HUES6 (cell line): ENCODE data around the gene DENND4A.
"Not testable (repeated sequence)": the region's sequence is repeated elsewhere in the genome, so short reads cannot be mapped to it uniquely, and the experiment has no call there.

Experiments used
- H3K27ac ChIP-seq: 2 replicates; pipeline ENCODE4 v1.7.0; 2013; ENCODE audit warnings: low read depth, mild to moderate bottlenecking, low read length, inconsistent platforms
- H3K27me3 ChIP-seq: 2 replicates; pipeline ENCODE4 v1.6.1; 2013; ENCODE audit warnings: low read length; ENCODE audit not compliant: control insufficient read depth, insufficient read depth
- H3K36me3 ChIP-seq: 2 replicates; pipeline ENCODE4 v1.6.1; 2013; ENCODE audit warnings: low read length; ENCODE audit not compliant: control insufficient read depth, insufficient read depth
- H3K4me1 ChIP-seq: 2 replicates; pipeline ENCODE4 v1.6.1; 2013; ENCODE audit warnings: low read length; ENCODE audit not compliant: control insufficient read depth, insufficient read depth
- H3K4me3 ChIP-seq: 2 replicates; pipeline ENCODE4 v1.5.1; 2013; ENCODE audit warnings: low read depth, low read length
- H3K9ac ChIP-seq: one replicate; pipeline ENCODE4 v1.6.1; 2013; ENCODE audit warnings: mild to moderate bottlenecking, low read length
- H3K9me3 ChIP-seq: 2 replicates; pipeline ENCODE4 v1.6.1; 2013; ENCODE audit warnings: low read depth, low read length; ENCODE audit not compliant: control insufficient read depth, insufficient read depth

DENND4A gene

DNA sequence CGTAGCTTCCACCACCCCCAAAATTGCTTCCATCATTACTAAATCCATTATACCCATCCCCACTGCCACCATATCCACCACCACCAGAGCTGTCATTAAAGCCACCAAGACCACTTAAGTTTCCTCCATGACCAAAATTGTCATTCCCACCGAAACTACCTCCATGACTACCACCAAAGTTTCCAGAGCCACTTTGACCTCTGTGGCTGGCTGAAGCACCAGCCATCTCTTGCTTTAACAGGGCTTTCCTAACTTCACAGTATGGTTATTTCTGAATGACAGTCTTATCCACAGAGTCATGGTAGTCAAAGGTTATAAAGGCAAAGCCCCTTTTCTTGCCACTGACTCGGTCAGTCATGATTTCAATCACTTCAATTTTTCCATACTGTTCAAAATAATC lies 24.3 kb upstream of the DENND4A start:
- H3K4me1 ChIP-seq = no peaks in the 10 kb centered on the region
- no peak overlapping the region for H3K27ac ChIP-seq
- H3K9ac ChIP-seq = no peak overlapping the region
- H3K36me3 ChIP-seq = no peaks in the 10 kb centered on the region
- H3K9me3 ChIP-seq = no peaks in the 10 kb centered on the region
- H3K27me3 ChIP-seq = no peaks in the 10 kb centered on the region
- no peak overlapping the region for H3K4me3 ChIP-seq

DNA sequence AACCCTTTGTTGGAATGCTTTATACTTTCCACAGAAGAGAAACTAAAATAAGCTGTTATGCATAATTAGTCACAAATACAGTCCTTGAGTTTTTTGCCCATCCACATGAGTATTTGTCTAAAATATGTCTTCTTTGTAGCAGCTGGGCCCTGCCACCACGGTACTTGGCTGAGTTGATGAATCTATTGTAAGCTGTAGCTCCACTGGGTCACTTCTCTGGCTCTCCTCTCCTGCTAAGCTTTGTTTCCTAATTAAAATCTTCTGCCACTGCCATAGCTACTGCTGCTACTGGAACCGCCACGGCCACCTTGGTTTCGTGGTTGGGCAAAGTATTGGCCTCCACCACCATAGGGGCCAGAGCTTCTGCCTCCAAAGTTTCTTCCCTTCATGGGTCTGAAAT lies 23.9 kb upstream of the DENND4A start:
- not testable (repeated sequence) for H3K27me3 ChIP-seq, H3K36me3 ChIP-seq, H3K9ac ChIP-seq, H3K4me3 ChIP-seq, H3K4me1 ChIP-seq, H3K27ac ChIP-seq, H3K9me3 ChIP-seq

- not testable (repeated sequence) for H3K9me3 ChIP-seq, H3K9ac ChIP-seq, H3K27ac ChIP-seq
Measured at GRCh38 chr15:65814271-65814670, 22.2 kb upstream of the DENND4A start.

GRCh38 chr15:65812916-65813315 lies 20.8 kb upstream of the DENND4A start:
- Histone ChIP-seq H3K27me3 (no peaks in the 10 kb centered on the region), H3K27ac (no peak overlapping the region), H3K4me3 (no peak overlapping the region), H3K9ac (no peak overlapping the region), H3K36me3 (no peaks in the 10 kb centered on the region), H3K4me1 (no peaks in the 10 kb centered on the region), H3K9me3 (no peaks in the 10 kb centered on the region)

More at GRCh38 chr15:65814271-65814670, 22.2 kb upstream of the DENND4A start:
- H3K4me3 ChIP-seq, H3K36me3 ChIP-seq, H3K27me3 ChIP-seq, H3K4me1 ChIP-seq: not testable (repeated sequence)

DNA sequence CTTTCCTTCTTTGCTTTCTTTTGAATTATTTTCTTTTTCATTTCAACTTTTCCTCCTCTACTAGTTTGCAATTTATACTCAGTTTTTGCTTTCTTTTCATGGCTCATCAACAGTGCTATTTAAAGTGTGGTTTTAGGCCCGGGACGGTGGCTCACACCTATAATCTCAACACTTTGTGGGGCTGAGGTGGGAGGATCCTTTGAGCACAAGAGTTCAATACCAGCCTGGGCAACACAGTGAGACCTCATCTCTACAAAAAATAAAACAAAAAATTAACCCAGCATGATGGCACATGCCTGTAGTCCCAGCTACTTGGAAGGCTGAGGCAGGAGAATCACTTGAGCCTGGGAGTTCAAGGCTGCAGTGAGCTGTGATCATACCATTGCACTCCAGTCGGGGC lies 20.4 kb upstream of the DENND4A start:
- no peak overlapping the region for H3K27ac ChIP-seq
- no peaks in the 10 kb centered on the region for H3K27me3 ChIP-seq
- H3K9me3 ChIP-seq = no peaks in the 10 kb centered on the region
- no peak overlapping the region for H3K9ac ChIP-seq
- no peaks in the 10 kb centered on the region for H3K36me3 ChIP-seq
- no peaks in the 10 kb centered on the region for H3K4me1 ChIP-seq
- no peak overlapping the region for H3K4me3 ChIP-seq

DNA sequence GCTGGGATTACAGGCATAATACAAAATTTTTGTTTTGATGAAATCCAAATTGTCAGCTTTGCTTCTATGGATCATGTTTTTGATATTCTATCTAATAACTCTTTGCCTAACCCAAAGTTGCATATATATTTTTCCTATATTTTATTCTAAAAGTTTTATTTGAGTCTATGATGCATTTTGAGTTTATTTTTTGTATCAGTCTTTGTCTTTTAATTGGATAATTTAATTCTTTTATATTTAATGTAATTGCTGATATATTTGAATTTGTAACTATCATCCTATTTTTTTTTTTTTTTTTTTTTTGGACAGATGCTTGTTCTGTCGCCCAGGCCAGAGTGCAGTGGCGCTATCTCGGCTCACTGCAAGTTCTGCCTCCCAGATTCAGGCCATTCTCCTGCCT lies 19.7 kb upstream of the DENND4A start:
- Histone ChIP-seq H3K9ac (no peak overlapping the region), H3K4me1 (no peaks in the 10 kb centered on the region), H3K27me3 (no peaks in the 10 kb centered on the region), H3K36me3 (no peaks in the 10 kb centered on the region), H3K4me3 (no peak overlapping the region), H3K27ac (no peak overlapping the region), H3K9me3 (no peaks in the 10 kb centered on the region)

- not testable (repeated sequence) for H3K4me3 ChIP-seq, H3K36me3 ChIP-seq, H3K27ac ChIP-seq, H3K9ac ChIP-seq, H3K27me3 ChIP-seq, H3K9me3 ChIP-seq, H3K4me1 ChIP-seq
Measured at GRCh38 chr15:65811011-65811733, 19.1 kb upstream of the DENND4A start.

DNA sequence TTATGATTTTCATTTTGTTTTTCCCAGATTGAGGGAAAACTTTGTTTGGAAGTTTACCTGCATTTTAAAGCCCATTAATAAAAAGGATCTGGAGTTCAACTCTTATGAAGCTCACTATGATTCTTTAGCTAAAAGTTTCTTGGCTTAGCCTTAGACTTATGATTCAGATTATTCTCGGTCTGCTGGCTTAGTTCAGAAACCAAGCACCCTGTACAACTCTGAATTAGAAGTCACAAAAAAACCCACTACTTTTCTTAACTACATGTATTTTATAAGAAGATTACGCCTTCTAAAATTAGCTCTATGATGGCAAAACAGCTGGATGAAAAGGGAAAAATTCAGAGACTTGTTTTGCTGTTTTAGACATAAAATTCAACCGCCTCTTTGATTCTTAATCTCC lies 14.3 kb upstream of the DENND4A start:
- H3K9ac ChIP-seq = no peak overlapping the region
- no peak overlapping the region for H3K4me3 ChIP-seq
- 0 out of 2 replicates have a peak, but pooled peaks cover 3% of the 10 kb centered on the region for H3K4me1 ChIP-seq
- H3K27ac ChIP-seq = no peak overlapping the region
- no peaks in the 10 kb centered on the region for H3K9me3 ChIP-seq
- H3K27me3 ChIP-seq = no peaks in the 10 kb centered on the region
- H3K36me3 ChIP-seq = no peaks in the 10 kb centered on the region

GRCh38 chr15:65805019-65805745 lies 13.1 kb upstream of the DENND4A start:
- H3K4me1 ChIP-seq = 0 out of 2 replicates have a peak, but pooled peaks cover 6% of the 10 kb centered on the region
- H3K27ac ChIP-seq = no peak overlapping the region
- no peaks in the 10 kb centered on the region for H3K9me3 ChIP-seq
- no peaks in the 10 kb centered on the region for H3K27me3 ChIP-seq
- H3K9ac ChIP-seq = no peak overlapping the region
- H3K36me3 ChIP-seq = no peaks in the 10 kb centered on the region
- no peak overlapping the region for H3K4me3 ChIP-seq

- Histone ChIP-seq H3K9me3 (no peaks in the 10 kb centered on the region), H3K27me3 (no peaks in the 10 kb centered on the region), H3K4me3 (no peak overlapping the region), H3K4me1 (0 out of 2 replicates have a peak, but pooled peaks cover 6% of the 10 kb centered on the region), H3K27ac (no peak overlapping the region), H3K9ac (no peak overlapping the region), H3K36me3 (no peaks in the 10 kb centered on the region)
Measured at GRCh38 chr15:65804252-65804931, 12.3 kb upstream of the DENND4A start.

GRCh38 chr15:65801229-65801805 lies 9.2 kb upstream of the DENND4A start:
- no peaks in the 10 kb centered on the region for H3K27me3 ChIP-seq
- no peak overlapping the region for H3K27ac ChIP-seq
- no peaks in the 10 kb centered on the region for H3K36me3 ChIP-seq
- H3K4me3 ChIP-seq = no peak overlapping the region
- peaks cover 11% of the 10 kb centered on the region for H3K4me1 ChIP-seq
- H3K9me3 ChIP-seq = no peaks in the 10 kb centered on the region
- no peak overlapping the region for H3K9ac ChIP-seq
